Activated CD8-positive, alpha-beta memory T cell treated with anti-CD3 and anti-CD28 coated beads, Interleukin-2, amount 50 U/mL, for 24 hours (primary cell): ENCODE measurements around the gene HMG20A.

ENCODE experiments used
- DNase-seq: peaks from one replicate; pipeline ENCODE4 v3.0.0-alpha.2; 2020; ENCODE audit errors: extremely low read depth

The HMG20A gene

DNA sequence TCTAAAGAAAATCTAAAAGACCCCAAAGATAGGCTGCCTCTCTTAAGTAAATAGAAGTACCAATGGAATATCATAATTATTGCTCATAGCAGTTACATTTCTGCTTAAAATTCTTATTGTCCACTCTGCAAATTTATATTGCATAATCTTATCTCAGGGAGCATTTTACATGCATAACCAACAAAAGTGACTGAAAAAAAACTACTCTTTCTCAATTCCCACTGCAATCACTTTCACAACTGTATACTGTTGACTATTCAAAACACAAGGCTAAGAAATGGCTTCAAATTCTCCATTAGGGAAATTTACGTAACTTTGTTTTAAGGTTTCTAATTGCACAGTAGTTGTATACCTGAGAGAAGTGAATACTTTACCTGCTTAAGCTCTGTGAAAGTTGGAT is 56.3 kb downstream of the HMG20A start:
- DNase-seq = no peak

DNA sequence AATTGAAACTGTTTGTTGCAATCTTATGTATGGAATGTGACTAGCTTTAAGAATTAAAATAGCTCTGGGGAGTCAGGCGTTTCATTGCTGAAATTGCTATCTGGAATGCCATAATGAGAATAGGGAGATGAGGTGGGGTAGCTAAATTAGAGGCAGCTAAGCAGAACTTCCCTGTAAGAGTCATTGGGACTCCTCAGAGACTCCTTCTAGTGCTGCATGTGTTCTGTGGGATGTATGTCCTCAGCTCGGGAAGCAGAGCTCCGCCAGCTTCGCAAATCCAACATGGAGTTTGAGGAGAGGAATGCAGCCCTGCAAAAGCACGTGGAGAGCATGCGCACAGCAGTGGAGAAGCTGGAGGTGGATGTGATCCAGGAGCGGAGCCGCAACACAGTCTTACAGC is 57.4 kb downstream of the HMG20A start:
- no peak for DNase-seq

DNA sequence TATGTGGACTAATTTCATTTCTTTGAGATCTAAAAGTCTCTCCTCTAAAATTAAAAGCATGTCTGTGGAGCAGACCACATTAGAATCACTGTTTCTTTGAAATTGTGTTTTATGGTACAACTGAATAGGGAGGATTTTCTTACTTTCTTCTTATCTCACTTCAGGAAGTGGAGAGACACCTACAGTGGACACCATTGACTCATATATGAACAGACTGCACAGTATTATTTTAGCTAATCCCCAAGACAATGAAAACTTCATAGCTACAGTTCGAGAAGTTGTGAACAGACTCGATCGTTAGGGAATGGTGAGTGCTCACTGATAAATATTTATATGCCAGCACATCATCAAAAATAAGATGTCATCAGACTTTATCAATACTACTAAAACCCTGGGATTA is 58.3 kb downstream of the HMG20A start:
- DNase-seq = no peak

DNA sequence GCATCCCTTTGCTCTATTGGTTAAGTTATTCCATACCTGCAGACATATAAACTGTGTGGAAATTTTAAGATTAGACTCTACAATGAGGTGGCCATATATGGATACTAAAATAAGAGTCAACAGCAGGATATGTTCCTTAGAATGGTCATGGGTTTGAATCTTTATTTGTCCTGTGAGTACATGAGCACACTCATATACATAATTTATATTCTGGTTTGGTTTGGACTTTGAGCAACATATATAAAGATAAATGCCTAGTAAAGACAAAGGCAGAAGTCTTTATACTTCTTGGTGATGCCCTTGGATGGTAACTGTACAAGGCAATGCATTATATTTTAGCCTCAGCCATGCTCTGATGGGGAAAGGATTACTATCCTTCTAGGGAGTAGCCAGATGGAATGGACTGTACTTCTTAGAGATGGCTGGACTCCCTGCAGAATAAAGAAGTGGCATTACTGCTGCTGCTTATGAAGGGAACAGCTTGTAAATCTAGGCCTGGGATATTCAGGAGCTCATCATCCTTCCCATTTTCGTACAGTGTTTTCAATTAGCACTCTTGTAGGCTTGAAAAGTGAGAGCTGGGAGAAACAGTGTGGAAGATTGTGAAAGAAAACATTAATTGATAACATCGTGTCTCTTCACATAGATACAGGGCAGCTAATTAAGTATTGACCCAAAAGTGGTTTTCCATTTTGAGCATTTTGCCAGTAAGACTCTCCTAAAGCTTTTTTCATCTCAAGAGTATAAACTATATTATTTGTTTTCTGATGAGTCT is 60.4 kb downstream of the HMG20A start:
- no peak for DNase-seq

DNA sequence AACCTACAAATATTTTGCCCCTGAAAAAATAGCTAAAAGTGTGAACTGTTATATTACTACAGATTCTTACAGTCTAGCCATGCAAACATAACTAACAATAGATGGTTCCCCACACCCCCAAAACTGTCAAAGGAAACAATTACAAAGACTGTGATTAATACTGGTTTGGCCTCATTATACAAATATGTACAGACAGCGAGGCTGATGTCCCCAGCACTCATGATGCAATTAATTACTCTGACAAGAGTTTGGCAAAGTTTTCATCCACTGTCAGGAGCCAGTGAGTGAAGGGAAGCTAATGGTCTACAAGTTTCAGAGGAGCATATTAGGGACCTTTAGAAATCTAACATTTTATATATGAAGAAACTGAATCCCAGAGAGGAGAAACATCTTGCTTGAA is 61.0 kb downstream of the HMG20A start:
- no peak for DNase-seq

DNA sequence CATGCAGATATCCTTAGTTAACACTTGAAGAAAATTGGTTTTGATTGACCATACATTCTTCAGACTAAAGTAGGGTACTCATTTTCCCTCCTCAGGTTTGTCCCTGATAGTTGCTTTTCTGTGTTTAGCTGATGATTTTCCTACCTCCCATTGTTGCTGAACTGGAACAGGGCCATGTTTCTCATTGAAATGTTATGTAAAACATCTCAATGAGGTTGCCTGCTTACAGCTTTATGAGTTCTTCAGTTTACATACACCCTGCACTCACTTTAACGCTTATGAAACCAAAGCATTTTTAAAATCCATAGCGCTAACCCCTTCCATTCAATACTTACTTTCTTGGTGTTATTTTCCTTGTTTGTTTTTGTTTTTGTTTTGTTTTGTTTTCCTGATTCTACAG is 61.9 kb downstream of the HMG20A start:
- no peak for DNase-seq

DNA sequence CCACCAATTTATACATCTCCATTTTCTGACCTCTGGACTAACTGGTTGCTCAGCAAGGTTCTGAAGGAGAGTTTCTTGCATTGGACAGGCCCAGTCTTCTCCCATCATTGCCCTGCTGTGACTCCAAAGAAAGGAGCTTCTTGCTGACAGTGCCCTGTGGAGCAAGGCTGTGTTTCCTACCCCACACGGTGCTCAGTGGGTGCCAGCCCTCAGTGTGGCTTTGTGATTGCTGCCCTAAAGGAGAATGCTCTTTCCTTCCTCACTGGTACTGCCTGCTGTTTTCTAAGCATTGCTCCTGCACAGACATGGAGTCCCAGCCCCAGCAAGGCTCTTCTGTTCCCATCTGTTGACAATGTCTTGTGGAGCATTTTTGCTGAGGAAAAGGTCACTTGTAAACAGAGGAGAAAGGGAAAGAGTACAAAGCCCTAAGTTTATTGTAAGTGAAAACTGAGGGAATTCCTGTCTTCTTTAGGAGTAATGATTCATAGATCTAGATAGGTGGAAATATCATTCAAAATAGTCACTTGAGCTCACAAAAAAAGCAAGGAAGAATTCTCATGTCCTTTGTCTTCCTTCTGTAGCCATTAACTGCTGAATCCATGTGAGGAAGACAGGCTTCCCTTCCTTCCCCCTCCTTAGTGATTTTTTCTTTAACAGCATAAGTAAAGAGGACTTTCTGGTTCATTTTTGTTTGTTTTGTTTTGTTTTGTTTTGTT is 62.9 kb downstream of the HMG20A start:
- DNase-seq = no peak

DNA sequence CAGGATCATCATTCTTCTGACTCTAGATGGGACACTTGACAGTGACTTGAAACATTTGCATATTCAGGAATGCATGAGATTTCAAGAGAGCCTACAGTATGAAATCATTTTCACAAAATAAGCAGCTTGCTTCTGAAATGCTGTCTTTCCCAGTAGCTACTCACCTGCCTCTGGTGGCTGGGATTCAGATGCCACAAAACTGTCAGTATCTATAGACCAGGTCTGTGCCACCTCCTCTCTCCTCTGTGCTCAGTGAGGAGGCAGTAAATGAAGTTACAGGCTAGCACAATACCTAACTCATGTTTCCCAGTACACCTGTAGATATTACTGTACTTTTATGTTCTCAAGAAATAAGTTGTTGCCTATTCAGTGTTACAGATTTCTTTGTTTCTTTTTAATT is 64.3 kb downstream of the HMG20A start:
- DNase-seq = no peak

DNA sequence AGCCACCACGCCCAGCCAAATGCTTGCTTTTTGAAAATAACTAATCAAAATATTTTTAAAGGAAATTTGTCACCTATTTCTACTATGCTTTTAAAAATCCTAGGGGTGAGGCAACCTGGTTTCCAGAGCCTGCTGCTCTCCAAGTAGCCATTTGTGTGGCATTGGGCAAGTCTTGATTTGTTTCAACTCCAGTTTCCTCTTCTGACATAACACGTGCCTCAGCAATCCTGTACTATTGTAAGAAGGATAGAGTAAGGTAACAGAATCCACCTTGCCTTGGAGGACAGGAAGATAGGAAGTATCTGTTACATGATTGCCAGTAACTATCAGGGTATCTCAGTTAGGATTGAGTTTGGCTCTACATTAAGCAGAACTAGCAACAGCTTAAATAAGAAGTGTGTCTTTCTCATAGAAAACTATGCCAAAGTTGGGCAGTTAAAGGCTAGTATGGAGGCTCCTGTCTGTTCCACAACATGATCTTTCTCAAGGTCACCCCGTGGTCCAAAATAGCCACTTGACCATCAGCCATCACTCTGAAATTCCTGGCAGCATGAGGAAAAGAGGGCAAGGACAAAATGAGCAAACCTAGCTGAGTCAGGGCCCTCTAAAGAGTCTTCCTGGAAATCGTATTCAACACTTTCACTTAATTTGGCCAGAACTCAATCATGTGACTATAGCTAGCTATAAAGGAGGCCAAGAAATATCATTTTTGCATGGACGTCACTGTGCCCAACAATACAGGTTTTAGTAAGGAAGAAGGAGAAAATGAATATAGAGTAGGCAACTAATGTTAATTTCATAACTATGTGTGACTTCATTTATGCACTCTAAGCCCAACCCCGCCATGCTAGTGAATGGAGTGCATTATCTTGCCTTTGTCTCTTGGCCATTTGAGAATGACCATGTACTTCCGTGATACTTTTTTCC is 66.1 kb downstream of the HMG20A start:
- DNase-seq = no peak

DNA sequence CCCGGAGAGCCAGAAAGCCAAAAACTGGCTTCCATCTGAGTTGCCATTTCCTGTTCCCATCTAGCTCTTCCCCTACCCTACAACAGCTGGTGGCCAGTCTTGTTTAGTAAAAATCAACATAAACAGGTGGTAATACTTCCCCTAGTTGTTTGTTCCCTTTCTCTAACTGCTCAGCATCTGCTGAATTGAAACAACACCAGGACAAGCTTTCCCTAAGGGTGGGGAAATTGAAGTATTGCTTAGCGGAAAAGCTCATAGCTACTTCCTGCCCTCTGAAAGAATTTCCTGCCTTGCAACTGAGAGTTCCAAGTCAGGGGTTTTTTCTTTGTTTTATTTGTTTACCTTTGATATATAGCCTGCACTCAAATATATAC is 66.8 kb downstream of the HMG20A start:
- DNase-seq = no peak

DNA sequence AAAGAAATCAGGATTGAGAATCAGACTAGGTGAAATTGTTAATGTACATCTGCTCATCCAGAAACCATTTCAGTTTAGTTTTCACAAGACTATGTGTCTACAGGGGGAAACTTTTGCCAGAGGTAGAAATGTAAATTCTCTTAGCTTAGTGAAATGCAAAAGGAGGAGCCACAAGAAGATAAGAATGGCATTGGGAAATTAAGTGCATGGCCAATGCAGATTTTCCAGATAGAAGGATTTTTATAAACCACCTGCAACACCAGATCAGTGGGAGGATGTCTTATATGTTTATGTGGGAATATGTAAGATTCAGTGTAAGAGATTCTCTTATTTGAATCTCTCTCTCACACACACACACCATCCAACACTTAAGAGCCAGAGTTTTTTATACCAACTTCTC is 67.2 kb downstream of the HMG20A start:
- DNase-seq = no peak

DNA sequence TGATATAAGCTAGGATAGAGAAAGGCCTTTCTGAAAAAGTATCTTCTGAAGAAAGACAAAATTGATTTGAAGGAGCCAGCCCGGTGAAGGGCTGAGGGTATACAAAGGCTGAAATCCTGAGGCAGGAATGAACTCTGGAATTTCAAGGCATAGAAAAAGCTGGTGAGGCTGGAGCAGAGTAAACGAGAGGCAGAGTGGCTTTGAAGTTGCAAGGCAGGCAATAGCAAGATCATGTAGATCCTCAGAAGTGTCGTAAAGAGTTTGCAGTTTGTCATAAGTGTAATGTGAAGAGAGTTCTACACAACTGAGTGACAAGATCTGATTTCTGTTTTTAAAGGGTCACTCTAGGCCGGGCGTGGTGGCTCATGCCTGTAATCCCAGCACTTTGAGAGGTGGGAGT is 69.0 kb downstream of the HMG20A start:
- no peak for DNase-seq

DNA sequence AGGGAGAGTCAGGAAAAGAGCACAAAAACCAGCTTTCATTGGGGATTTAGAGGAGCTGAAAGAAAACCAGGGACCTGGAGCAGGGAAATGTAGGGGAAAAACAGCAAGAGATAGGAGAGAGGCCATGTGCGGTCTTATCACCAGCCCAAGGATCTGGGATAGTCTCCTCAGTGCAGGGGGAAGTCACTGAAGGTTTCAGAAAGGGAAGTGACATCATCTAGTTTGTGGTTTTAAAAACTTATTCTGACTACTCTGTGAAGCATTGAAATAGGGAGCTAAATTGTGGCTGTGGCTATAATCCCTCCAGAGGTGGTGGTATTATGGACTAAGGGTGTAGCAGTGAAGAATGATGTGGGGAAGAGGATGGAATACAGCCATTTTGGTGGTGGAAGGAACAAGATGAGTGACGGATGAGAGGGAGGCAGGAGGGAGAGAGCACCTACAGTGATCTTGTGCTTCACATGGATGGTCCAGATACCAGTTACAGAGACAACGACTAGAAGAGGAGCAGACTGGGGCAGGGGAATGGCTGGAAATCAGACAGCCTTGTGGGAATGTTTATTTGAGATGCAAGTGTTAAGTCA is 72.7 kb downstream of the HMG20A start:
- DNase-seq = no peak

DNA sequence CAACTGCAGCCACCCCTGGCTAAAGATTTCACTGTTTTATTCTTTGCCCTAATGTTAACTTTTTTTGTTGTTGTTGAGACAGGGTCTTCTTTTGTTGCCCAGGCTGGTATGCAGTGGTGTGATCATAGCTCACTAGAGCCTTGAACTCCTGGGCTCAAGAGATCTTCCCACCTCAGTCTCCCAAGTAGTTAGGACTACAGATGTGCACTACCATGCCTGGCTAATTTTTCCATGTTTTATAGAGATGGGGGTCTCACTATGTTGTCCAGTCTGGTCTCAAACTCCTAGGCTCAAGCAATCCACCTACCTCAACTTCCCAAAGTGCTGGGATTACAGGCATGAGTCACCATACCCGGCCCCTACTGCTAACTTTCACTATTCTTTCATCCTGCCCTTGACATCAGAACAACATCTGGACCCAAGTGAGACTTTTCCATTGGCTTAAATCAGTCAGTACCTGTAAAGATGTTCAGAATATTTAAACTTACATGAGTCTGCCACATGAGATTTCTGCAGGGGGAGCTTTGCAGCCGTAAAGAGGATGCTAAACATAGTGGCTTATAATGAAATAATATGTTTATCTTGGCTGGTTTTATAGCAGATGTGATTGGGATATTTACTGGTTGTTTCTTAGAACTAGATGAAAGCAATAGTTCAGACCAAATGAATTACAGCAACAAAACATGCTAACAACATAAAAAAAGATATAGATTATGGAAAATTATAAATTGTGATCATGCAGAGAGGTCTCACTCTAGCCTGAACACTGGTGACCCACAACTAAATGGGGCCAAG is 73.6 kb downstream of the HMG20A start:
- DNase-seq = no peak

DNA sequence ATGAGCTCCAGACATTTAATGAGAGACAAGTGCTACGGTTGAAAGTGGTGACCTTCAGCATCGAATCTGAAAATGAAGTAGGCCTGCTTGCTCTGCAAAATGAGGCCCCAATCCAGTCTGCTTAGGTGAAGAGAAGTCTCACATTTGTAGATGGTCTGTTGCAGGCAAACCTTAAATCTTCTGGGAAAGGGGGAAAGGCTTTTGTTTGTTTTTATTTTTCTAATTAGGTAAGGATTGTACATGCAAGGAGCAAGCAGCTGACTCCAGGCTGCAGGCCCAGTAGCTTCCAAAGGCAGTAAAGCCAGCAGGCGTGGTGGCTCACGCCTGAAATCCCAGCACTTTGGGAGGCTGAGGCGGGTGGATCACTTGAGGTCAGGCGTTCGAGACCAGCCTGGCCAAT is 74.3 kb downstream of the HMG20A start:
- DNase-seq = no peak

DNA sequence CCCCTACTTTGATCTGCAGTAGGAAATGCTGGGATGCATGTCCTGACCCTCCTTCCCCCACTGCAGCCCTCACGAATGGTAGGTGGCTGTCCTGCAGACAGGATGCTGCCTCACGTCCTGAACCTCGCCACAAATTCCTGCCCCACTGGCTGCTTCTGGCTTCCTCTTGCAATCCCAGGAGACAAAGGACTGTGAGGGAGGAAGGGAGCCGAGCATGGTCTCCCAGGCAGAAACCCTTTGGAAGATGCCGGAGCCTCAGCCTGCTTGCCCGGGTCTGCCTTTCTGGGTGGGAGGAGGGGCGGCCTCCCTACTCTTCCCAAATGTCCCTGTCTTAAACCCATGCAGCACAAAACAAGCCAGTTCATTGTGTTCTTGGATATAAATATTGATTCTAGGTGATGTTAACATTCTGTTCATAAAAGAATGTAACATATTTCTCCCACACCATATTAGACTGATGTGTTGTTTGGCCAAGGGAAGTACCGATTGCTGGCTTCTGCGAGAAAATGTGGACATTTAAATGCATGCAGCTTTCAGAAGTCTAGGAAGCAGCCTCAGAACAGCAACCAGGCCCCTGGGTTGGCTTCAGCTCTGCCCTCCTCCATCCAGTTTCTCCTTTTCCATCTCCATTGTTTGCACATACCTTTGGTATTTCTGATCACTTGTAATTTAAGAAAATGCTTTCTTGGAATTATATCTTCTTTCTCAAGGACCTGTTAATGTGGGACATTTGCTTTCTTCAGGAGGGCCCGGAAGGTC is 75.3 kb downstream of the HMG20A start:
- no peak for DNase-seq

DNA sequence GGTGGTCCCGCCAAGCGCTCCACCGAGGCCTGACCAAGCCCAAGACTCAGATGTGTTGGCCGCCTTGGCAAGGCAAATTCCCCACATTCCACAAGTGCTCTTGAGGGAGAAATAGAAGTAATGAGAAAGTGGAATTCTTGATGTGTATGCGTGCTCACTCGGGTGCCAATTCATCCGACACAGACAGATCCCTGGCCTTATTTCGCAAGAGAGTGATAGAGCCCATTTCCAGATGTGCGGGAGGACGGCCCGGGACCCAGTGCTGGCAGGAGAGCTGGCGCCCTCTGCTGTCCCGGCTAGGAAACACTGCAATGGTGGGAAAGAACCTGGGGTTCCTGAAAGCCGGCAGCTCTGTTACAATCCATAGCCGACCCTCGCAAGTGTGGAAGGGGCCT is 76.0 kb downstream of the HMG20A start:
- peak; percentile 17 for DNase-seq

DNA sequence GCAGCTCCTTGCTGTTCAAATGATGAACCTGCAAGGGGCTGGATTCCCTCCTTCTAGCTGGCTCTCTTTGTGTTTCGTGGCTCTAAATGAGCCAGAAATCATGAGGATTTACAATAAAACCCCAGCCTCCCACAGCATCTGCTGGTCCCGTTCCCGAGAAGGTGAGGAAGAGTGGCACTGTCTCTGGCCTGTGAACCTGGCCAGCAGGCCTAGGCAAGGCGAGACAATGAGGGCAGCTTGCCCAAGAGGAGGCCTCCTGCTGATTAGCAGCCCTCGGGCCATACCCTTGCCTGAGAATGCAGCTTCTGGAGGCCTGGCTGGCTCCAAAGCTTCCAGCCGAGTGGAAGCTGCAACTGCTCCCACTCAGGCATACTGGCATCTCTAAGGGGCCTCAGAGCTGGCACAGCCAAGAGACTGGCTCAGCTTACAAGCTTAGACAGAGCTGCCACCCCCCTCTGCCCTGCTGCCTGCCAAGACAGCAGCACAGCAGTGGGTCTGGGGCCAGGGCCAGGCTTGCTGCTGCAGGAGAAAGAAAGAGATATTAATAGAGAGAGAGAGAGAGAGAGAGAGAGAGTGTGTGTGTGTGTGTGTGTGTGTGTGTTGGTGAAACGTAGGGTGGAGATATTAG is 76.5 kb downstream of the HMG20A start:
- no peak for DNase-seq

DNA sequence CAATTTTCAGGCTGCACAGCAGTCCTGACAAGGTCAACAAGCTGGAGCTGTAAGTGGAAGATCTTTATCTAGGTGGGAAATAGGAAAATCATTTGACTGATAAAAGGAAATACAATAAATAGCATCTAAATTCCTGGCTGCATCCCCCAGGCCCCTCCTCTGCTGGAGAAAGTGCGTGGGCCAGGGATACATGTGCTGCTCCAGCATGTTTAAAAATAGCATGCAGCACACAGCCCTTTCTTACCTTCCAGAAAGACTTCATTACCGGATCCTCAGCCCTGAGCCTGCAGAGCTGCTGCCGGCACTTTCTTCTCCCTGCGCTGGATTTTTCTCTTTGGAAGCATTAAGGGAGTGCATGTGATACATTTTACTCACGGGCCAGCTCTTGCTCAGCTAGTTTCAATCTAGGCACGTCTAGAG is 77.3 kb downstream of the HMG20A start:
- DNase-seq = no peak
